BJ (cell line): Measurements from ENCODE around the gene GTF2I. TPM values are rescaled to one million over a fixed set of nuclear protein-coding genes. Genes with fewer than 3 reads are reported as not detected.
"Not testable (repeated sequence)": the region's sequence is repeated elsewhere in the genome, so short reads cannot be mapped to it uniquely, and the experiment has no call there.

Experiments
- CTCF ChIA-PET: fragments of 350-600 bp; formaldehyde crosslinking; extraction: SDS; loops from one replicate; lab custom pipeline; 2021; ENCODE audit warnings: antibody characterized with exemption, inconsistent platforms; lab: Yijun Ruan, JAX
- POLR2A ChIA-PET: fragments of 300-600 bp; sonication (Branson Sonifier 250); formaldehyde crosslinking; extraction: SDS; loops from one replicate; lab custom pipeline; 2021; ENCODE audit warnings: antibody characterized with exemption; lab: Charles Lee
- DNase-seq: peaks from one replicate; pipeline ENCODE4 v3.0.0-alpha.2; 2011; ENCODE audit warnings: low read depth
- H3K27me3 ChIP-seq: 2 replicates; pipeline ENCODE4 v1.6.0; 2011; ENCODE audit warnings: low read length; ENCODE audit not compliant: control insufficient read depth, insufficient read depth
- H3K36me3 ChIP-seq: 2 replicates; pipeline ENCODE4 v1.5.1; 2011; ENCODE audit warnings: low read length; ENCODE audit not compliant: control insufficient read depth, insufficient read depth
- H3K4me3 ChIP-seq: 2 replicates; pipeline ENCODE4 v1.5.1; 2011; ENCODE audit warnings: low read depth, mild to moderate bottlenecking, control low read depth, low read length
- polyA plus RNA-seq: library from polyadenylated mRNA; depleted of rRNA; stranded (reverse); fragments of >200 nt; gene quantifications from 2 replicates; pipeline ENCODE4 v1.2.3, GENCODE V29; 2011

The GTF2I gene
- polyA plus RNA-seq, 1 experiment = 30.7 TPM

DNA sequence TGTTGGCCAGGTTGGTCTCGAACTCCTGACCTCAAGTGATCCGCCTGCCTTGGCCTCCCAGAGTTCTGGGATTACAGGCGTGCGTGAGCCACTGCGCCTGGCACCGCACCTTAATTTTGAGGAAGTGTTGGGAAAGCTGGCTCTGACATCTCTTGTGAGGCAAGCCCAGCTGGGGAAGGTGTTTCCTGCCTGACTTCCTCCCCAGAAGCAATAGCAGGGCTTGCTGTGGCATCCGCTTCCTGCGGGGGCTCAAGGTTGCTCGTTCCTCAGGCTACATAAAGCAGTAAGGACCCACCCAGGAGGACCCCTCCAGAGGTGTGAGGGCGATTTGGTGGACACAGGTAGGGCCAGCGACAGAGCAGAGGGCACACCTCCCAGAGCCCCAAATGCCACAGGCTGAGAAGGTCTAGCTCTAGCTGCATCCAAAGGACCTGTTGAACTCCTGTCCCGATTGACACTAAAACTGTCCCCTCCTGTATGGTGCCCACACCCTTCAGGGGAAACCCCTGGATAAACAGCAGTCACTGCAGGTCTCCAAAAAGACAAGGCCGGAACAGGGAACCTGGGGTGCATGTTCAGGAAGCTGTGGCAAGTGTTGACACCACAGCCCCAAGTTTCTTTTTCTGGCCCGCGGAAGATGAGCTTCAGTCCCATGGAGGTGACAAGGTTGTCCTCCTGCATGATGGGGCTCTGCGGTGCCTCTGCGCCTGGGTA, 107.8 kb downstream of the GTF2I start:
- H3K4me3 ChIP-seq, POLR2A ChIA-PET, DNase-seq, CTCF ChIA-PET, H3K27me3 ChIP-seq, H3K36me3 ChIP-seq: not testable (repeated sequence)

DNA sequence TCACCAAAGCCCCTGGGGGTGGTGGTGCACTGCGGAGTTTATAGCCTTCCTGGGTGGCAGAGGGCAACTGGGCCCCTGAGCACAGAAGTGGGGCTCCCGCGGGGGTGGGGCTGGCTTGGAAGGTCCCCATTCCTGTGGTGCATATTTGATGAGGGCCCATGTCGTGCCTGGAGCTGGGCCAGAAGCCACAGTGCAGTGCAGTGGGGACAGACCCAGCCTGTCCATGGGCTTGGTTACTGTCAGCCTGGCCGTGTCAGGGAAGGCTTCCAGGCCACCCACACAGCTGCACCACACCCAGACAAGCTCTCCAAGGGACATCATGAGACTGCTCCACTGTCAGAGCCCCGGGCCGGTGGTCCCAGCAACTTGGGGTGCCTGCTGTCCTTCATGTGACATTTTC, 109.0 kb downstream of the GTF2I start:
- CTCF ChIA-PET, H3K4me3 ChIP-seq, POLR2A ChIA-PET, DNase-seq, H3K36me3 ChIP-seq, H3K27me3 ChIP-seq: not testable (repeated sequence)

GRCh38 chr7:74766991-74767390, 109.5 kb downstream of the GTF2I start:
- DNase-seq, CTCF ChIA-PET, H3K4me3 ChIP-seq, H3K36me3 ChIP-seq, H3K27me3 ChIP-seq, POLR2A ChIA-PET: not testable (repeated sequence)

DNA sequence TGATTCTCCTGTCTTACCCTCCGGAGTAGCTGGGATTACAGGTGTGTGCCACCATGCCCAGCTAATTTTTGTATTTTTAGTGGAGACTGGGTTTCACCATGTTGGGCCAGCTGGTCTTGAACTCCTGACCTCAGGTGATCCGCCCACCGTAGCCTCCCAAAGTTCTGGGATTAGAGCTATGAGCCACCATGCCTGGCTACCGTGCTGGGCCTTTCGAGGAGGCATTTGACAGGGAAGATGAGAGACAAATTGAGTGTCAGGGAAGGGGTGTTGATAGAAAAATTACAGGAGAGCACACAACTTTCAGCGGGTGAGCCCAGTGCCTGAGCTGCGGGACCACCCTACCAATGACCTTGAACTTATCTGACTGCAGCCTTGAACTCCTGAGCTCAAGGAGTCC, 112.5 kb downstream of the GTF2I start:
- H3K36me3 ChIP-seq, DNase-seq, H3K4me3 ChIP-seq, POLR2A ChIA-PET, CTCF ChIA-PET, H3K27me3 ChIP-seq: not testable (repeated sequence)

DNA sequence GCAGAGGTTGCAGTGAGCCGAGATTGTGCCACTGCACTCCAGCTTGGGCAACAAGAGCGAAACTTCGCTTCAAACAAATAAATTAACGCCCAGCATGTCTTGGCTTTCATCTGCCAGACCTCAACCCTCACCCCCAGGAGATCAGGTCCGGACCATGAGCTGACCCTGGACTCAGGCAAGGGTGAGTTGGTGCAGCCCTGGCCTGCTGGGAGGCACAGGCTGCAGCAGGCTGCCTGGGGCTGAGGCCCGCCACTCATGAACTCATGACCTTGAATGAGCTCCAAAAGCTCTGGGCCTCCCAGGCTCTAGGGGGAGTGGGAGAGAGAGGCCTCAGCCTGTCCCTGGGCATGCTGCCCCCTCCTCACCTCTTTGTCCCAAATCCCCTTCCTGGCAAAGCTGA, 114.6 kb downstream of the GTF2I start:
- H3K4me3 ChIP-seq, POLR2A ChIA-PET, CTCF ChIA-PET, H3K27me3 ChIP-seq, DNase-seq, H3K36me3 ChIP-seq: not testable (repeated sequence)

- DNase-seq, CTCF ChIA-PET: not testable (repeated sequence)
These were observed 116.5 kb downstream of the GTF2I start, which contains the start of gene NCF1 for GRCh38 chr7:74773760-74774750. Gene NCF1 (plus strand): TSS chr7:74774011. CDS start chr7:74774032, 21 bp downstream.

GRCh38 chr7:74775111-74775510, 117.6 kb downstream of the GTF2I start:
- H3K4me3 ChIP-seq, H3K27me3 ChIP-seq, DNase-seq, POLR2A ChIA-PET, CTCF ChIA-PET, H3K36me3 ChIP-seq: not testable (repeated sequence)

More at GRCh38 chr7:74773760-74774750, 116.5 kb downstream of the GTF2I start, which contains the start of gene NCF1:
- H3K27me3 ChIP-seq, POLR2A ChIA-PET, H3K4me3 ChIP-seq, H3K36me3 ChIP-seq: not testable (repeated sequence)

GRCh38 chr7:74779053-74779452, 121.5 kb downstream of the GTF2I start:
- POLR2A ChIA-PET, DNase-seq, H3K36me3 ChIP-seq, H3K27me3 ChIP-seq, CTCF ChIA-PET, H3K4me3 ChIP-seq: not testable (repeated sequence)

GRCh38 chr7:74781746-74782145, 124.2 kb downstream of the GTF2I start:
- H3K27me3 ChIP-seq, H3K4me3 ChIP-seq, POLR2A ChIA-PET, DNase-seq, H3K36me3 ChIP-seq, CTCF ChIA-PET: not testable (repeated sequence)

GRCh38 chr7:74783595-74783994, 126.1 kb downstream of the GTF2I start:
- POLR2A ChIA-PET, CTCF ChIA-PET: not testable (repeated sequence)

More at GRCh38 chr7:74783595-74783994, 126.1 kb downstream of the GTF2I start:
- DNase-seq, H3K4me3 ChIP-seq, H3K36me3 ChIP-seq, H3K27me3 ChIP-seq: not testable (repeated sequence)
